LNCAP (cell line): ENCODE data around the gene CCDC87.

ENCODE experiments used
- TF ChIP-seq, protein P1 (sequence below): fragments of 450-650 bp; IDR thresholded peaks from 2 replicates; pipeline ENCODE4 v1.5.1; 2017; ENCODE audit warnings: mild to moderate bottlenecking

Gene CCDC87

GRCh38 chr11:66545701-66546367 is 47.0 kb downstream of the CCDC87 start, which contains the start of gene ZDHHC24:
Gene ZDHHC24 (minus strand): TSS chr11:66546048. CDS start chr11:66546003, 45 bp downstream.
- TF ChIP-seq, protein P1, sequence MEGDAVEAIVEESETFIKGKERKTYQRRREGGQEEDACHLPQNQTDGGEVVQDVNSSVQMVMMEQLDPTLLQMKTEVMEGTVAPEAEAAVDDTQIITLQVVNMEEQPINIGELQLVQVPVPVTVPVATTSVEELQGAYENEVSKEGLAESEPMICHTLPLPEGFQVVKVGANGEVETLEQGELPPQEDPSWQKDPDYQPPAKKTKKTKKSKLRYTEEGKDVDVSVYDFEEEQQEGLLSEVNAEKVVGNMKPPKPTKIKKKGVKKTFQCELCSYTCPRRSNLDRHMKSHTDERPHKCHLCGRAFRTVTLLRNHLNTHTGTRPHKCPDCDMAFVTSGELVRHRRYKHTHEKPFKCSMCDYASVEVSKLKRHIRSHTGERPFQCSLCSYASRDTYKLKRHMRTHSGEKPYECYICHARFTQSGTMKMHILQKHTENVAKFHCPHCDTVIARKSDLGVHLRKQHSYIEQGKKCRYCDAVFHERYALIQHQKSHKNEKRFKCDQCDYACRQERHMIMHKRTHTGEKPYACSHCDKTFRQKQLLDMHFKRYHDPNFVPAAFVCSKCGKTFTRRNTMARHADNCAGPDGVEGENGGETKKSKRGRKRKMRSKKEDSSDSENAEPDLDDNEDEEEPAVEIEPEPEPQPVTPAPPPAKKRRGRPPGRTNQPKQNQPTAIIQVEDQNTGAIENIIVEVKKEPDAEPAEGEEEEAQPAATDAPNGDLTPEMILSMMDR = no peak

DNA sequence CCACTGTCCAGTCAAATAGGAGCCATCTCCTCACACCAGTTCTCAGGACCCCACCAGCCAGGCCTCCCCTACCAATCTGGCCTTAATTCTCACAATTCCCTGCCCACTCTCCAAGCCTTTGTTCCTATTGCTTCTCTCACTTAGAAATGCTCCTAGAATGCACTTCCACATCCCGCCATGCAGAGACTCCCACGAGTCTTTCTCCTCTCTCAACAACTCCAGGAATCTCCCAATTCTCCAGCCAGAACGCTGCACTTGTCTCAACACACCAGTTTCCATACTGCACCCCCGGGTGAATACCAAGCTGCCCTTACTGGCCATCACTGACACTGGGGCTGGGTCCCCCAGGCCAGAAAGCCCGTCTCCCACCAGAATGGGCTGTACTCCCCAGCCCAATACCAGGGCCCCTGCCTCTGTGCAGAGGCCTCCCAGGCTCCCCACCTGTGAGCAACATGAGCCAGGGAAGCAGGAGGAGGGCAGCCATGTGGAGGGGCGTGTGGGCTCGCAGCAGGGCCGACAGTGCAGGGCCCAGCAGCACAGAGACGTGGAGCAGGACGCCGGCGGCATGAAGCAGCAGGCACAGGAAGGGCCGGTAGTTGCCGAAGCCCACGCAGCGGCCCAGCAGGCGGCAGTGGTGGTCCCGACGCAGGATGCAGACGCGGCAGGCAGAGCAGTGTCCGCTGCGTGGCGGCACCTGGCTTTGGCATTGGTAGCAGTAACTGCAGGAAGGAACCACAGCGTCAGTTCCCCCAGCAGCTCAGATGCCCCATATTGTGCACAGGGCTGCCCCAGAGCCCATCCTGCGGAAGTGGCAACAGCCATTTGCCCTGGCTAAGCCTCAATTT is 49.4 kb downstream of the CCDC87 start:
- TF ChIP-seq, protein P1 = no peak

DNA sequence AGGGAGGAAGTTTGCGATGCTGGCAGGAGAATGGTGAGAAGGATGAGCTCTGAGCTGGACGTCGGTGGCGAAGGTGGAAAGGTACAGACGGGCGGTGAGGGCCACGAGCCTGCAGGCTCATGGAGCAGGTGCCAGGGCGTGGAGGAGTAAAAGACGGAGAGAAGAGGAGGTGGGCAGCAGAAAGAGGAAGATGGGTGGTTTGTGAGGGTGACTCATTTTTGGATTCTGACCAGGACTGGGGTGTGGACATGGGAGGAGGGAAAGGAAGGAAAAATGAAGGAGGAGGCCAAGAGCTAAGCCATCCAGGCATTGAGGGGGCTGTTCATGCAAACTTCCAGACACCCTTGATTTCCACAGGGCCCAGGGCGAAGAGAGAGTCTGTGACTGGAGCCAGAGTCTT is 50.5 kb downstream of the CCDC87 start:
- TF ChIP-seq, protein P1 = no peak

DNA sequence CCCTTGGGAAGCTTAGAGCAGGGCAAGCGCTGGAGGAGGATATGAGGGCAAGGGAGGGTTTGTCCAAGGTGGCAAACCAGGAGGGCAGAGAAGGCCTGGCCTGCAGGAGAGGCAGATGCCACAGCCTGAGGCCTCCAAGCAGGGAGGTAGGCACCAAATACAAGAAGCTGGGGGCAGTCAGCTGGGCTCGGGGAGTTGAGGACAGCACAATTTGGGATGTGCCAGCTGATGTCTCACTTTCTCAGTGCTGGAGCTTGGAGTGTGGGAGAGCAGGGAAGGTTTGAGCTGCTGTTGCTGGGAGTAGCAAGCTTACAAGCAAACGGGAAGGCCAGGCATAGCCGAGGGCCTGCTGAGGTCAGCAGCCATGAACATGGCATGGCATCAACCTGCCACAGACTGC is 51.0 kb downstream of the CCDC87 start:
- TF ChIP-seq, protein P1 = no peak
